SU-DHL-6 (cell line): ENCODE results near the gene STMN1.

Experiments
- H2AFZ ChIP-seq: fragments of 200-600 bp; sonication (generic); 2 replicates; pipeline ENCODE4 v1.6.1; 2014; ENCODE audit warnings: low read depth, mild to moderate bottlenecking, moderate library complexity, mixed read lengths, antibody characterized with exemption, low read length; ENCODE audit not compliant: severe bottlenecking
- H3F3A ChIP-seq: fragments of 200-600 bp; shearing (Covaris generic); 2 replicates; pipeline ENCODE4 v1.6.0; 2016; ENCODE audit warnings: antibody characterized with exemption, mild to moderate bottlenecking; ENCODE audit not compliant: insufficient read depth
- H3K27ac ChIP-seq: fragments of 200-600 bp; sonication (generic); 2 replicates; pipeline ENCODE4 v1.5.1; 2016; ENCODE audit warnings: low read depth, mild to moderate bottlenecking, low read length, moderate library complexity, mixed read lengths
- H3K27me3 ChIP-seq: fragments of 200-600 bp; sonication (generic), shearing (Covaris generic); 2 replicates; pipeline ENCODE4 v1.6.0; 2014; ENCODE audit warnings: mild to moderate bottlenecking, low read length
- H3K36me3 ChIP-seq: fragments of 200-600 bp; sonication (generic); 2 replicates; pipeline ENCODE4 v1.6.1; 2014; ENCODE audit warnings: mild to moderate bottlenecking, low read length, mixed read lengths
- H3K4me2 ChIP-seq: fragments of 300-600, 200-600 bp; shearing (Covaris generic), sonication (generic); 2 replicates; pipeline ENCODE4 v1.6.0; 2014; ENCODE audit warnings: low read length, low read depth, mild to moderate bottlenecking; ENCODE audit not compliant: poor library complexity, severe bottlenecking
- H3K4me3 ChIP-seq: fragments of 200-600 bp; sonication (generic); 2 replicates; pipeline ENCODE4 v1.5.1; 2014; ENCODE audit warnings: antibody characterized with exemption, low read length, mild to moderate bottlenecking, mixed read lengths; ENCODE audit not compliant: insufficient read depth, poor library complexity, severe bottlenecking
- H3K79me2 ChIP-seq: fragments of 200-600 bp; sonication (generic); 2 replicates; pipeline ENCODE4 v1.6.1; 2014; ENCODE audit warnings: mild to moderate bottlenecking, low read length, moderate library complexity; ENCODE audit not compliant: insufficient read depth
- H3K9ac ChIP-seq: fragments of 200-600 bp; sonication (generic); 2 replicates; pipeline ENCODE4 v1.7.0; 2014; ENCODE audit warnings: mild to moderate bottlenecking, low read length
- H3K9me2 ChIP-seq: fragments of 200-600 bp; sonication (generic); replicated peaks from 2 replicates; pipeline ENCODE4 v1.6.1; 2014; ENCODE audit warnings: low read length; ENCODE audit not compliant: insufficient read depth
- H3K9me3 ChIP-seq: fragments of 200-600 bp; sonication (generic); 2 replicates; pipeline ENCODE4 v1.6.1; 2014; ENCODE audit warnings: low read length, mixed read lengths; ENCODE audit not compliant: insufficient read depth
- H4K20me1 ChIP-seq: fragments of 200-600 bp; sonication (generic); 2 replicates; pipeline ENCODE4 v1.6.1; 2014; ENCODE audit warnings: low read depth, mild to moderate bottlenecking, antibody characterized with exemption, low read length, moderate library complexity, mixed read lengths
- CTCF ChIP-seq: fragments of 200-600 bp; sonication (generic); IDR thresholded peaks from one replicate; pipeline ENCODE4 v1.5.1; 2017; ENCODE audit warnings: antibody characterized with exemption, mild to moderate bottlenecking, low read length, moderate library complexity; ENCODE audit not compliant: insufficient read depth, poor library complexity, severe bottlenecking
- EZH2phosphoT487 ChIP-seq: fragments of 200-600 bp; sonication (generic), shearing (Covaris generic); conservative IDR thresholded peaks from 2 replicates; pipeline ENCODE4 v1.6.1; 2018; ENCODE audit warnings: mild to moderate bottlenecking, antibody characterized with exemption, low read length, moderate library complexity, mixed read lengths

The STMN1 gene

DNA sequence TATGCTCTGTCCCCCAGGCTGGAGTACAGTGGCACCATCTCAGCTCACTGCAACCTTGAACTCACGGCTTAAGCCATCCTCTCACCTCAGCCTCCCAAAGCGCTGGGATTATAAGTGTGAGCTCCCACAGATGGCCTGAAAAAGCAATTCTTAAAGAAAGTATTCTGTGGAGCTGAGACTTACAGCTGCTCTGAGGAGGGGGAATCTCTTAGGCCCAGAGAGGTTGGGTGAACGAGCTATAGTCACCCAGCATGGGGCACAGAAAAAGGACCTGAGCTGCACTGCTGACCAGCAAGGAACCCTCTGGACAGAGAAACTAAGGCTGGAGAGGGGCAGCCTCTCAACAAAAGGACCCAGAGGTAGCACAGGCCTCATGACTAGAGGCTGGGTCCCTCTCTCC, 32.0 kb downstream of the STMN1 start:
- H3K4me3 ChIP-seq, result no peak overlapping the region

GRCh38 chr1:25873120-25873519, 33.1 kb downstream of the STMN1 start:
- no peaks in the 10 kb centered on the region for H3K9me3 ChIP-seq
- H2AFZ ChIP-seq, result no peak overlapping the region
- H3K79me2 ChIP-seq, result no peaks in the 10 kb centered on the region
- TF ChIP-seq EZH2phosphoT487 (no peak), CTCF (no peak)
- no peak overlapping the region for H3K9ac ChIP-seq
- no peaks in the 10 kb centered on the region for H4K20me1 ChIP-seq
- no peak overlapping the region for H3K4me3 ChIP-seq
- no peak overlapping the region for H3K27ac ChIP-seq
- no peaks in the 10 kb centered on the region for H3F3A ChIP-seq
- no peak overlapping the region for H3K4me2 ChIP-seq
- H3K9me2 ChIP-seq, result no peaks in the 10 kb centered on the region
- H3K36me3 ChIP-seq, result no peaks in the 10 kb centered on the region
- H3K27me3 ChIP-seq, result no peaks in the 10 kb centered on the region

More for the DNA sequence above, 32.0 kb downstream of the STMN1 start:
- Histone ChIP-seq H3K27me3 (no peaks in the 10 kb centered on the region), H3K9ac (no peak overlapping the region), H3K4me2 (no peak overlapping the region), H2AFZ (no peak overlapping the region), H4K20me1 (no peaks in the 10 kb centered on the region), H3K9me2 (no peaks in the 10 kb centered on the region), H3K27ac (no peak overlapping the region), H3F3A (no peaks in the 10 kb centered on the region), H3K9me3 (no peaks in the 10 kb centered on the region), H3K36me3 (no peaks in the 10 kb centered on the region), H3K79me2 (no peaks in the 10 kb centered on the region)
- TF ChIP-seq CTCF (no peak), EZH2phosphoT487 (no peak)

- Histone ChIP-seq H3K79me2 (no peaks in the 10 kb centered on the region), H3K27me3 (no peaks in the 10 kb centered on the region), H4K20me1 (no peaks in the 10 kb centered on the region), H3K36me3 (no peaks in the 10 kb centered on the region), H3K4me2 (no peak overlapping the region), H3K9me2 (no peaks in the 10 kb centered on the region), H3F3A (no peaks in the 10 kb centered on the region), H2AFZ (no peak overlapping the region), H3K27ac (no peak overlapping the region), H3K4me3 (no peak overlapping the region), H3K9ac (no peak overlapping the region), H3K9me3 (no peaks in the 10 kb centered on the region)
- no peak for TF ChIP-seq EZH2phosphoT487
- no peak for TF ChIP-seq CTCF
These were observed 33.5 kb downstream of the STMN1 start for GRCh38 chr1:25872713-25873112.
